Activated naive CD4-positive, alpha-beta T cell (primary cell): ENCODE data around the gene SLC25A5.
"Not testable (repeated sequence)": the region's sequence is repeated elsewhere in the genome, so short reads cannot be mapped to it uniquely, and the experiment has no call there.

Experiments used
- DNase-seq, 4 experiments: peaks; one replicate each; lab custom pipeline; 2025; lab: John Stamatoyannopoulos, UW

SLC25A5 gene

DNA sequence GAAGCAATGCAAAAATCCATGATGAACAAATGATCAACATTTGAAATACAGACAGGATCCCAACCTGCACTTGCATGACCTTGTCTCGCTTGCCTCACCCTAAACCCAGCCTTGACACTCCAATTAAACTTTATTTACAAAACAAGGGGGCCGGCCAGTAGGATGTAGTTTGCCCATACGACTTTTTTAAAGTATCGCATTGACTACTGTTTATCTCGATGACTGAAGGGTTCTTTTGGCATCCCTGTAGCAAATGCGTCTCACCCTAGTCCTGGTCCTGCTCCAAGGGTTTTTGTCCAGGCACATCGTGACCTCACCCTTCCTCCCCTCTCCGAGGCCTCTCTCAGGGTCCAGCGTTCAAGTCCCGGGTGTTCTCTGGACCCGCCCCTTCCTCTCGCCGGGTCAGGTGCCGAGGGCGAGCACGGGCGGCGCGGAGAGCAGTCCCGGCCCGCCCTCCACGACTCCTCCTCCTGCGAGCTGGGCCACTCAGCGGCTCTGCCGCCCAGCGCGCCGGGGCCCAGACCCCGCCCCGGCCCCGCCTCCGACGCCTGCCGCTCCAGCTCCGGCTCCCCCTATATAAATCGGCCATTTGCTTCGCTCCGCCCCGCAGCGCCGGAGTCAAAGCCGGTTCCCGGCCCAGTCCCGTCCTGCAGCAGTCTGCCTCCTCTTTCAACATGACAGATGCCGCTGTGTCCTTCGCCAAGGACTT lies at the start of gene SLC25A5:
Gene SLC25A5 (plus strand): TSS at position 603 of the 709 bp plus-strand sequence. CDS start 72 bp downstream, at position 675.
- peak; percentile 33 to 75 (median 55) for DNase-seq

DNA sequence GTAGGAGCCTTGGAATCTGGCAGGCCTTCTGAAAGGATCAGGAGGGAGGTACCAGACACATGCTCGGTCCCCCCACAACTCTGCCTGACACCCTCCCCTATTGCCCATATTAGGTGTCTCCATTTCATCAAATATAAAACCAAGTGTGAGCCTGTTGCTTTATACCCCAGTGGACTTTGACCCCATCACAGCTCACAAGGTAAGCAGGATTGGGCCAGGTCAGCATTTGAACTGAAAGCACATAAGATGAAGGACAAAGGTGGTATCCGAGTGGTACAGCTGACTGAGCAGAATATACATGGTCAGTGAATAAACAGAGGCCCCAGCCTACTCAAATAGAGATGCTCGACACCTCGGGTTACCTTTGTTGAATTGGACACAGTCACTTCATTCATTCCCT lies 49.1 kb upstream of the SLC25A5 start:
- no peak for DNase-seq

DNA sequence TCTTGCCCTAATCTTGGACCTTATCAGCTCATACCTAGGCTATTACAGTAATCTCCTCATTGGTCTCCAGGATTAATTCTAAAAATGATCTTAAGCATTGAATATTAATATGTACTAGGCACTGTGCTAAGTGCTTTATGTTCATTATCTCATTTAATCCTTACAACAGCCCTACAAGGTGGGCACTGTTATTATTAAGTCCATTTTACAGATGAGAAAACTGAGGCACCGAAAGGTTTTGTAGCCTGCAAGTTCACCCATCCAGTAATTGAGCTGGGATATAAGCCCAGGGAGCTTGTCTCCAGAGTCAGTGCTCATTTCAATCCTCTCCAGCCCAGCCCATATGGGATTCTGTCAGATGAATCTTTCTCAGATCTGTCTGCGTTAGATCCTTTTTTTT lies 48.3 kb upstream of the SLC25A5 start:
- no peak for DNase-seq

DNA sequence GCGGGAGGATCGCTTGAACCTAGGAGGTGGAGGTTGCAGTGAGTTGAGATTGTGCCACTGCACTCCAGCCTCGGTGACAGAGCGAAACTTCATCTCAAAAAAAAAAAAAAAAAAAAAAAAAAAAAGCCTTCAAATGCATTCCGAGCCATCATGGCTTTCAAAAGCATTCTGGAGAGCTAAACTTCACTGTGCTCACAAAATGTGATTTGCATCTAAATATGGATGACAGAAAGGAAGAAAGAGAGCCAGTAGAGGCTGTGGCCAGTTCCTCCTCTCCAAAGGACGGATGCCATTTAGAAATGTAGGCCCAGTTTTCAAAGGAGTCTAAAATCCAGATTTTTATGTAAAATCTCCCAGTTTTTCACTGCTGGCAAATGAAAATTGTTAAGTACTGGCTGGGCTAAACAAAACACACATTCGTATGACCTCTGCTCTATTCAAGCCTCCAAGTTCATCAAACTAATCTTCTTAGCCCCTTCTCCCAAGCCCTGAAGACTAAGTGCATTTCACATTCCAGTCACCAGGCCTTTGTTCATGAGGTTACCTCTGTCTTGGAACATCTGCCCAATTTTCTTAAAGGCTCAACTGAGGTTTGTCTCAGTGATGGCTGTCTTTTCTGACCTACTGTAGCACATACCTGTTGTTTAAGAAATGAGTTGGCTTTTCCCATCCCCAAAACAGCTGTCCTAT lies 47.1 kb upstream of the SLC25A5 start:
- no peak for DNase-seq

DNA sequence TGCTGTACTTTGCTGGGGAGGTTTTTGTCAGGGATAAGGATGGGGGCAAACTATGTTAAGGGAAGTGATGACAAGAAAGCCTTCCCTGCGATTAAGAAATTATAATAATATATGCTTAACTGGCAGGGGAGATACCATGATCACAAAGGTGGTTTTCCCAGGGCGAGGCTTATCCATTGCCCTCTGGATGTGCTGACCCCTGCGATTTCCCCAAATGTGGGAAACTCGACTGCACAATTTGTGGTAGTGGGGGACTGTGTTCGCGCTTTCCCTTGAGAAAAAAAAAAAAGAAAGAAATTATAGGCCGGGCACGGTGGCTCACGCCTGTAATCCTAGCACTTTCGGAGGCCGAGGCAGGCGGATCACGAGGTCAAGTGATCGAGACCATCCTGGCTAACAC lies 44.6 kb upstream of the SLC25A5 start:
- DNase-seq, result peak in 2 of 4 experiments; percentile 1 to 2

DNA sequence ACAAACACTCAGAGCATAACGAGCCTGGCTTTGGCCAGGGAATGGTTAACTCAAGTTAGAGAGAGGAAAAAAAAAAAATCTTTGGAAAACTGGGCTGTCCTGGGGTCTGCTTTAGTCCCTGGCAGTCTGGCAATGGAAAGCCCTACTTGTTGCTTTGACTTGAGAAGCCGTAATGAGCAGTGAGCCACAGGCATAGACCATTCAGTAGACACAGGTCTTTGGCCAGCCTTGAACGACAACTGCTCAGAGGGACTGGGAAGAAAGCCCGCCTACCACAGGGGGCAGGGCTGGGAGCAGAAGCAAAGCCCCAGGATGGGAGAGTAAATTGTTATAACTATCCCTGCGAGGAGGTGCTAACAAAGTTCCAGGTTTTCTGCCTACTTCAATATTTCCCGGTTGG lies 43.2 kb upstream of the SLC25A5 start:
- DNase-seq, result no peak

DNA sequence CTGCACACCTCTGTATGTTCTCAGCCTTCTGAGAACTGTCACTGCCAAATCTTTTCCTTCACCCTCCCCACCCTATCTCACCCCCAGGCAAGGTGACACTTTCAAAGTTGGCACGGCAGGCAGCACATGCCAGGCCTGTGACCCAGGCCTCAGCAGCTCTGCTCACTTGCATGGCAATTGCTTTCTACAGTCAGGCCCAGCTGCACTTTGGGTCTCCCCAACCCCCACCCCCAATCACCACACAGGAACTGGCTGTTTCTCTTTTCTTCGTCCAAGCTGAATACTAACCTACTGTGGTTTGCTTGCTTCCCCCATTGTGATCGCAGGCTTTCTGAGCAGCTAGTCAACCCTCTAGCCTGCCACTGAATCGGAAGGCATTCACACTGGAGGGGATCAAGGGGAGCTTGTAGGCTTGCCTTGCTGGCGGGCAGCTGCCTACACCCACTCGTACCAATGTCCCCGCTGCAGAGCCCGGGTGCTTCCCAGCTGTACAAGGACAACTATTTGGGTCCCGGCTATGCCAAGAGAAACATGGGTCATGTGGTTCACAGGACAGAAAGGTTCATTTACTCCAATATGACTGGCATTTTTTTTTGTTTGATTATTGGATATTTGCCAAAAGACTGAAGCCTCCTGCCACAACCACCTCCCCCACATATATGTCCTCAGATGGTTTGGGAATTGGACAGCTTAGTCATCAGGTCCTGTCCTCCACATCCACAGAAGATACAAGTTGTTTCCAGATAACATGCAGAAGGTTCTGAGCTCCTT lies 41.0 kb upstream of the SLC25A5 start:
- DNase-seq, result no peak

DNA sequence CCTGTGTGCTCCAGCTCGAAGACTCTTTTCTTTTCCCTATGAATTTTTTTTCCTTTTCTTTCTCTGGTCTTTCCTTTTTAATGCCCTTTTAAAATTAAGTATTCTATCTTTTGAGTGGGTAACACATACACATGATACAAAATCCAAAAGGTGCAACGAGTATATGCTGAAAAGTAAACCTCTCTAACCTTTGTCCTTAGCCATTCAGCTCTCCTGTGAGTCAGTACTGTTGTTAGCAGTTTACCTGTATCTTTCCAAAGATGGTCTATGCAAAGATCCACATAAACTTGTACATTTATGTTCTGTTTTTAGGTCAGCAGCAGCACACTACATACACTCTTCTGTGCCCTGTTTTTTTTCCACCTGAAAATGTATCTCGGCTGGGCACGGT lies 40.5 kb upstream of the SLC25A5 start:
- no peak for DNase-seq

DNA sequence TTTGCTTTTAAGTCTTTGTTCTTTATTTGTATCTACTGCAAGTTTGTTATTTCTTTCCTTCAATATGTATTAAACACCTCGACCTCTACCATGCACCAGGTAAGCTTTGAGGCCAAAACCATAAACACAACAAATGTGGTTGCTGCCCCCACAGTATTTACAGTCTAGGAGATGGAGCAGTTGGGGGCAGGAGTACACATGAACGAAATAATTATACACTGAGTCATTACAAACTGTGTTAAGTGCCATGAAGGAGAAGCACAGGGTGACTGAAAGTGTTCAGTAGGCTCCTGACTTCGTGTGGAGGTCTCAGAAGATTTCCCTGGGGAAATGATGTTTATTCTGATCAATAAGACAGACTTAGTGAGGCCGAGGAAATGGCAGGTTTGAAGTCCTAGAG lies 38.8 kb upstream of the SLC25A5 start:
- no peak for DNase-seq

DNA sequence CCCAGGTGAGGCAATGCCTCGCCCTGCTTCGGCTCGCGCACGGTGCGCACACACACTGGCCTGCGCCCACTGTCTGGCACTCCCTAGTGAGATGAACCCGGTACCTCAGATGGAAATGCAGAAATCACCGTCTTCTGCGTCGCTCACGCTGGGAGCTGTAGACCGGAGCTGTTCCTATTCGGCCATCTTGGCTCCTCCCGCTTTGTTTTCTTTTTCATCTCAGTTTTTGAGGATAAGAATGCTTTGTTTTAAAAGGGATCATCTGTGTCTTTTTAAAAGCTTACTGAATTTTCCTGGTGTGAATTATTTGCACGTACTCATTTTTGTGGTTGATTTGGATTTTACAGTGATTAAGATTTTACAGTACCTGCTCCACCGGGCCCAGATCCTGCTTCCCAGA lies 26.9 kb upstream of the SLC25A5 start:
- DNase-seq, result not testable (repeated sequence)

DNA sequence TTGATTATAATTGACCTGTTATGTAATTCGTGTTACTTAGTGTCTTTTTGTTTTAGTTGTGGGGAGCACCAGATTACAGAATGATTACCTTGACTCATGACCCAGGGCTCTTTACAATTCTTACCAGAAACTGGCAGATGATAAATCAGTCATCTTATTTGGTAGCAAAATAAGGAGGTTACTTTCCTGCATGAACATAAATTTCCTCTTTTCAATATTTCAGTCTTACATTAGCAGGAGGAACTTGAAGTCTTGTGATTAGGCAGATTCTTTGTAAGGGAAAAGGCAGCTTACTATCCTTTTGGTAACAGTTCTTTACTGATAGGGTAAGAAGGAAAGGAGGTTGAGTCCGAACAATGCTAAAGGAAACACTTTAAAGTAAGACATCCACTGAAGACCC lies 26.0 kb upstream of the SLC25A5 start:
- no peak for DNase-seq

DNA sequence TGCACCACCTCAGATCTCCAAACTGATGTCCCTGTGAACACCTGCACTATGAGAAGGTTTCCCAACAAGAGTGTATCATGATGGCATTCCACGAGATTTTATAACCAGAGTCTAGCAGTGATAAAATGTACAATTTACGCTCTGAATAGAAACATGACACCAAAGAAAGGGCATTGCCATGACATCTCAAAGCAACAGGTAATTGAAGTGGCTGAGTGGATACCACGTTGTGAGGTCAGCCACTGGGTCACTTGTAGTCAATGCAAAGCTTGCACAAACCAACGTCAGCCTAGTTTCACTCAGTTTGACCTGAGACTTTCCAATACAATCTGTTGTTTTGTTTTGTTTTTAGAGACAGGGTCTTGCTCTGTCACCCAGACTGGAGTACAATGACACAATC lies 15.0 kb upstream of the SLC25A5 start:
- no peak for DNase-seq

DNA sequence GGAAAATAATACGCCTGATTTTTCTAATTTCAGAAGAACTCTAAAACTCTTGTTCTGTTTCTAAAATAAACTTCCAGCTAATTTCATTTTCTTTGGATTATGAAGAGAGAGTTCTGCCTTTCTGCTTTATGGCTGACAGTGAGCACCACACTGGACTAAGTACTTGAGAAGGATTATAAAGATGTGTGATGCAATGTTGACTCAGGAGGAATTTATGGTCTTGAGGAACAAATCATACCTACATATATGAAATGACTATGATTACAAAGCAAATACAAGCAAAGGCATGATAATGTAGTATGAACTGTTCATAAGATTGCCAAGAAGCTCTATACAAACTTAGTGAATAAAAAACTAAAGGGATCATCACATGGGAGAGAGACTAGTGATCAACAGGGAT lies 13.0 kb upstream of the SLC25A5 start:
- DNase-seq, result no peak

DNA sequence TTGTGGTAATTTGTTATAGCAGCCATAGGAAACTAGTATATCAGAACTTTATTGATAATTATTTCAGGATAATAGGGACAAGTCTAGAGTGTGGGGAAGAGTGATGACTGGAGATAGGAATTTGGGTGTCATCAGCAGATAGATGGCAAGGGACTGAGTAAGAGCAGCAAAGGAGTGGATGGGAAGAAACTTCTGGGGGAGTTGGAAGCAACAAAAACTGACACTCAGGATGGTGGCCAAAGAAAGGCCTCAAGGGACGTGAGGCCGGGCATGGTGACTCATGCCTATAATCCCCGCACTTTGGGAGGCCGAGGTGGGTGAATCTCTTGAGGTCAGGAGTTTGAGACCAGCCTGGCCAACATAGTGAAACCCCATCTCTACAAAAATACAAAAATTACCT lies 9.1 kb upstream of the SLC25A5 start:
- DNase-seq, result no peak

DNA sequence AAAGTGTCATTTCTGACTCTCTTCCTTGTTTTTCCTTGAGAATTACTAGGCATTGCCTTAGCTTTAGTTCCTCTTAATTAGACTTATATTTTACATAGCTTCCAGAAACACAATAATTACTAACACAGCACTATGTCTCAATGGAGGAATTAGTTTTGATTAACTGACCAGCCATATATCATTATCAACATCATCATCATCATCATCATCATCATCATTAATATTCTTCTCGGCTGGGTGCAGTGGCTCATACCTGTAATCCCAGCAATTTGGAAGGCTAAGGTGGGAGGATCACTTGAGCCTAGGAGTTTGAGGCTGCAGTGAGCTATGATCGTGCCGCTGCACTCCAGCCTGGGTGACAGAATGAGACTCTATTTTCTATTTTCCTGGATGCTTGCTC lies 2.7 kb upstream of the SLC25A5 start:
- DNase-seq, result no peak

DNA sequence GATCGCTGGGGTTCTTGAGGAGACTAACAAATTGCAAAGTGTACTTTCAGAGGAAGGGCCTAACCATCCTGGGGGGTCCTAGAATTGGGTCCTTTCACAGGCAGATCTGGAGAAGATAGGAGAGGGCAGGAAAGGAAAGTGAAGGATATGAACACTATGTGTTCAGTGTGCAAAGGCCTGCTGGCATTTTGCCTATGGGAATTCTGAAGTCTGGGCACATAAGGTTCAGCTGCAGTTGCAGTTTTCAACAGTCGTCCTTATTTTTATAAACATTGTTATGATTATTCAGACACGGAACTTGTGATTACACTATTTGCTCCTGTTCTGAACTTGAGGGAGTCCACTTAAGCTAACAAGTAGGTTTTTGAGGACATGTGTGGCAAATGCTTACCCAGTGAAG lies 1.3 kb upstream of the SLC25A5 start:
- DNase-seq, result no peak

DNA sequence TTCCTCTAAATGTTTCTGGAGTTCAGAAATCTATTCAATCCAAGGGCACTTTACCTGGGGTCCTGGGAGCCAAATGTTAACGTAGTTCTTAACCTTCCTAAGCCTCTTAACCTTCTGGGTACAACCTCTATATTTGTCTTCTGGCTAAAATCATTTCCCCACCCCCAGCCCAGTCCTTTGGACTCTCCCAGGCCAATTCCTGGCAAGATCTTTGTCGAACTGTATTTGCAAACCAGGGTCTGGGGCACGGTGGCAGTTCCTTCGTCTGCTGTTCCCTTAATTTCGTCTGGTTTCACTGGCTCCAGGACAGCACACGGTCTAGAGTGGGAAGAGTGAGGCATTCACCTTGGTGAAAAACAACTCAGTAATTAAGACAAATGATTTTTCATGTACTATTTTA lies 811 bp upstream of the SLC25A5 start:
- DNase-seq, result no peak

DNA sequence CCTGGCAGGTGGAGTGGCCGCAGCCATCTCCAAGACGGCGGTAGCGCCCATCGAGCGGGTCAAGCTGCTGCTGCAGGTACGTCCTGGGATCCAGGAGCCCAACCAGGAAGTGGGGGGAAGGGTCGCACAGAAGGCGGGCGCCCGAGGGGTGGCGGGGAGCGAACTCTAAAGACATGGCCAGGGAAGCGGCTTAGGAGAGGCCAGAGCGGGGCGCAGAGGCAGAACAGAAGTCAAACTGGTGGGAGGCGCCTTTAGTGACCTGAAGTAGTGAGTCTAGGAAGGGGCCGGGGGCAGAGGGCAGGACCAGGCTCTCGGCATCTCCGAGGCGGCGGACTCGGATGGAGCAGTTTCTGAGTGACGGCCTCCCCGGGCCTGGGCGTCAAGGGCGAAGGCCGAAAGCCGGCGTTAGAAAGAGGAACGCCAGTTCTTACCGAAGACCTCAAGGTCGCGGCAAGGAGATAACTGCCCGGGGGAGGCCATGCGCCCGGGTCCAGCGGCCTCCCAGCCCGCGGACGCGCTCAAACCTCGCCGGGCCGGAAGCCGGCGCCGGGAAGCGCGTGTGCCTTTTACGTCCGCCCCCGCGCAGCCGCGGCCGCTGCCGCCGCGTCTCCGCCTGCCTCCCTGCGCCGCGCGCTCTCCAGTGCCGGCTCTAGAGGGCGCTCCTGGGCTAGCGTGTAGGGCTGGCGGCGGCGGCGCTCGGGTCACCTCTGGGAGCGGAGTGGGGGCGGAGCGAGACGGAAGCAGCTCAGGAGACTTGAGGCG lies 488 bp downstream of the SLC25A5 start:
- peak; percentile 25 to 82 (median 70) for DNase-seq

DNA sequence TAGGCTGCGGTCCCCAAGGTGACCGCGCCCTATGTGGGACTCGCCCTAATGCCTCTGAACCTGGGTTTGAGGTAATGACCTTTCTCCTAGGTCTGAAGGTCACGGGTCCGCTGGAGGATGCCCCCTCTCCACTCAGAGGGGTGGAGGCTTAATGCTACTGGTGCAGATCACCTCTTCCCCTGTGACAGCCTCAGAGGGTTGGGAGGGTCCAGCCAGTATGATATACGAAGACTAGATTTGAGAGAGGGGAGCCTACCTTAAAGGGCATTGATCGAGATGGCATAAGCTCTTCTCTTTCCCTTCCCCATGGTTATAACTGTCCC lies 1.0 kb downstream of the SLC25A5 start:
- no peak for DNase-seq

DNA sequence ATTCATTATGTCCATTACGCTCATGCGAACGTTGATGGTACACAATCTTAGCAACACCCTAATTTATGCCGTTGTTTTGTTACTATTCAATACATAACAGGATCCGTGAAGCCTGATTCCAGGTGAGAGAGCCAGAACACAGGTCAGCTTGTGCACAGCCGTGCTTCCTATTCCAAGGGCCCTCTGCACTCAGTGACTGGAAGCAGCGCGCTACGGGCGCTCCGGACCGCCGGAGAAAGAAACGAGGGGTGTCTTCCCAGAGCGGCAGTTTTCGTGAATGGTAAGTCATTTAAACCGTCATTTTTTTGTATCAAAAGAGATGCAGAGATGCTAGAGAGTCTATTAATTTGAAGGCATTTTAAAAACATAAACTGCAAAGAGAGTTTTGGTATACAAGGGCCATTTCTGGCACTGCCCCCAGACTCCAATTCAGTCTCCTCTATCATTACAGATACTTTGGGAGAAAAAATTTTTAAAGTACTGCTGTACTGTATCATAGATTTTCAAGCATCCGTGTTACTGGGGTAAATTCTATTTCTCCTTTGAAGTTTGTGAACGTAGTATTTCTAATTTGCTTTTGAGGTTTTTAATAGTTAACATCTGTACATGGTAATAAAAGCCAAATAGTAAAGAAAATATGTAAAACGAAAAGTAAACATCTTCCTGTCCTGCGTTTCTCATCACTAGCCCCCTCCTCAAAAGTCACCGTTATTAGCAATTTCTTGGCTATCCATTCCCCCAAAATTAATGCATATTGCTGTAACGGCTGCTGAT lies 6.6 kb downstream of the SLC25A5 start:
- DNase-seq, result no peak

DNA sequence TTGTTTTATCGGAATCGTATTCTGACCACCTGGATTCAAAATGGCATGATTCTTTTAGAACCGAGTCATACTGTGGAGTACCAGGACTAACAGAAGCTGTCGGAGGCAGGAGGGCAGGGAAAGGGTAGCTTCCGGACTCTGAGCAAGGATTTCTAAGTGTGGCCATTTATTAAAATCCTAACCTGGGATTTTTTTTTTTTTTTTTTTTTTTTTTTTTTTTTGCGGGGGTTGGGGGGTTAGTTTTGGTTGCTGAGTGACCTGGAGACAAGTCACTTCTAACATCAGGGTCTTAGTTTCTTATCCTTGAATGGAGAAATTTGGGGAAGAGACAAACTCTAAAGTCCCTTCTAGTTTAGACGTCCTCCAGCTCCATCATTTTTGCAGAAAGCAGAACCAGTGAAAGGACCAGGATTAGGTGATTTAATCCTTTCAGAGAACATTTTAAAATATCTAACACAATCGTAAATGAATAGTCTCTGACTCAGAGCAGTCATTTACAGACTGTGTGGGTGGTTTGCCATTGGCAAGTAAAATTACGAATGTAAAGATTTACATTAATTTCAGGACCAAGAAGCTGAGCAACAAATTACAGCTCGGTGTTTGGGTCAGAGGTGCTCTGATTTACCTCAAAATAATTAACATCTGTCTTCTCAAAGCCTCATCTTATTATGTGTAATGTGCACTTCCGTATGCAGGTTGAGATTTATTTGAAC lies 7.3 kb downstream of the SLC25A5 start:
- no peak for DNase-seq
